HepG2 (cell line): ENCODE data around the gene CCDC85C. TPM values are rescaled to one million over a fixed set of nuclear protein-coding genes. Genes with fewer than 3 reads are reported as not detected.

Experiments used
- DPF2 ChIP-seq: sonication (generic); formaldehyde crosslinking; IDR thresholded peaks from 2 replicates; pipeline ENCODE4 v1.4.0; 2020; ENCODE audit warnings: mild to moderate bottlenecking, low read depth, missing genetic modification reagents, borderline replicate concordance
- MEIS2 ChIP-seq: sonication (generic); formaldehyde crosslinking; IDR thresholded peaks from 2 replicates; pipeline ENCODE4 v1.9.0; 2021; ENCODE audit warnings: mild to moderate bottlenecking, missing genetic modification reagents
- RORA ChIP-seq: sonication (generic); formaldehyde crosslinking; IDR thresholded peaks from 2 replicates; pipeline ENCODE4 v1.5.0; 2020; ENCODE audit warnings: mild to moderate bottlenecking, missing genetic modification reagents, moderate library complexity
- ZNF180 ChIP-seq: sonication (generic); formaldehyde crosslinking; IDR thresholded peaks from 2 replicates; pipeline ENCODE4 v1.4.0; 2020; ENCODE audit warnings: low read depth, missing genetic modification reagents, borderline replicate concordance
- ZNF256 ChIP-seq: sonication (generic); formaldehyde crosslinking; conservative IDR thresholded peaks from 2 replicates; pipeline ENCODE4 v1.4.0; 2020; ENCODE audit warnings: missing genetic modification reagents
- ZNF510 ChIP-seq: sonication (generic); formaldehyde crosslinking; IDR thresholded peaks from 2 replicates; pipeline ENCODE4 v1.4.0; 2020; ENCODE audit warnings: low read depth, mild to moderate bottlenecking, missing genetic modification reagents
- ZNF550 ChIP-seq: sonication (generic); formaldehyde crosslinking; IDR thresholded peaks from 2 replicates; pipeline ENCODE4 v1.4.0; 2020; ENCODE audit warnings: mild to moderate bottlenecking, missing genetic modification reagents, borderline replicate concordance
- ZNF652 ChIP-seq: IDR thresholded peaks from 2 replicates; pipeline ENCODE4 v1.6.1; 2016; ENCODE audit warnings: low read depth, borderline replicate concordance
- polyA plus RNA-seq, 8 experiments: library from polyadenylated mRNA; depleted of rRNA in 3 of 8; stranded (reverse) in 7 of 8; unstranded in 1 of 8; fragments of >200 nt; fragmentation: Illumina TruSeq in 4 of 8; extraction: Trizol in 4 of 8; gene quantifications; 2 replicates each; pipeline versions ENCODE4 v1.2.1 to v1.2.3, GENCODE V29; 2011 to 2016; ENCODE audit warnings: low read depth in 4 of 8, missing spikeins in 1 of 8, mixed read lengths in 1 of 8; ENCODE audit not compliant: insufficient read depth in 1 of 8
- total RNA-seq, 5 experiments: library from RNA; depleted of rRNA; stranded (reverse); fragments of >200 nt; fragmentation: Illumina TruSeq; extraction: Trizol; gene quantifications; 2 replicates each; pipeline ENCODE4 v1.2.3, GENCODE V29; 2016; ENCODE audit warnings: low read depth in 1 of 5
- TF ChIP-seq, protein P1 (sequence below): sonication (generic); formaldehyde crosslinking; IDR thresholded peaks from 2 replicates; pipeline ENCODE4 v1.4.0; 2020; ENCODE audit warnings: mild to moderate bottlenecking, missing genetic modification reagents, borderline replicate concordance
- TF ChIP-seq, protein P2 (sequence below): IDR thresholded peaks from 2 replicates; pipeline ENCODE4 v1.6.1; 2012; ENCODE audit warnings: low read length, improper control_type of control experiment
- TF ChIP-seq, protein P3 (sequence below): sonication (generic); formaldehyde crosslinking; IDR thresholded peaks from 2 replicates; pipeline ENCODE4 v1.4.0; 2020; ENCODE audit warnings: missing genetic modification reagents

The CCDC85C gene
- total and polyA plus RNA-seq, 2 of the 13 experiments (the other 11 are each of a cell fraction or from before 2014, with no cell fraction given), result 18.8 to 43.8 TPM

DNA sequence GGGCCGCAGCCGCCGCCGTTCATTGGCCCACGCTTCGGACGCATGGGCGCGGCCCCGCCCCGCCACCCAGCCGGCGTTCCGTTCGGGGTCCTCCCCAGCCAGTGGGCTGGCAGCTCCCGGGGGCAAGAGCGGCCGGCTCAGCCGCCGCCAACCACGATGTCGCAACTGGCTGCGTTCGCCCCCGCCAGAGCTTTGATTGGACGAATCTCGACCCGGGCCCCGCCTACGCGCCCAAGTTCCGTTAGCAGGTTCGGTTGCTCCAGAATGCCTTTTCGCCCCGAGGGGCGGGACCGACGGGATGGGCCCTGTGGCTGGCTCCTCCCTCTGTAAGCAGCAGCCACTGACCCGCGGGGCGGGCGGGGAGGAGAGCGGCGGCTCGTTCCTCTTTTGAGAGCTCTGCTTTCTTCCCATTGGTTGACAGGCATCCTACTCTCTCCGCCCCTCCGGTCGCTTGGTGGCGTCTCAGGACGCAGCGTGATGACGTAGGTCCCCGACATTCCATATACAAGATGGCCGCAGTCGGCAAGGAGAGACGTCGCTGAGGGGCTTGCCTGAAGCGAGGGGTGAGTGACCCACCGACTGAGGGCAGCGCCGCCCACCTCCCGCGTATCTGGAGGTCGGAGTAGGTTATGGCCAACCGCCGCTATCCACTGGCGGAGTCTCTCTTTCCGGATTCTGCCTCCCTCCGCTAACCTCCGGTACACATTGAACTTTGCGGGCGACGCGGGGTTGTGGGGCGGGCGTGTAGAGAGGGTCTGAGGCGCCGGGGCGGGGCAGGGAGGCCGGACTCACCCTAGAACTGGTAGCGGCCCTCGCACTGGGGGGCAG, 122.9 kb downstream of the CCDC85C start, which contains the start of gene CCNK (continued):
- TF ChIP-seq, protein P1, sequence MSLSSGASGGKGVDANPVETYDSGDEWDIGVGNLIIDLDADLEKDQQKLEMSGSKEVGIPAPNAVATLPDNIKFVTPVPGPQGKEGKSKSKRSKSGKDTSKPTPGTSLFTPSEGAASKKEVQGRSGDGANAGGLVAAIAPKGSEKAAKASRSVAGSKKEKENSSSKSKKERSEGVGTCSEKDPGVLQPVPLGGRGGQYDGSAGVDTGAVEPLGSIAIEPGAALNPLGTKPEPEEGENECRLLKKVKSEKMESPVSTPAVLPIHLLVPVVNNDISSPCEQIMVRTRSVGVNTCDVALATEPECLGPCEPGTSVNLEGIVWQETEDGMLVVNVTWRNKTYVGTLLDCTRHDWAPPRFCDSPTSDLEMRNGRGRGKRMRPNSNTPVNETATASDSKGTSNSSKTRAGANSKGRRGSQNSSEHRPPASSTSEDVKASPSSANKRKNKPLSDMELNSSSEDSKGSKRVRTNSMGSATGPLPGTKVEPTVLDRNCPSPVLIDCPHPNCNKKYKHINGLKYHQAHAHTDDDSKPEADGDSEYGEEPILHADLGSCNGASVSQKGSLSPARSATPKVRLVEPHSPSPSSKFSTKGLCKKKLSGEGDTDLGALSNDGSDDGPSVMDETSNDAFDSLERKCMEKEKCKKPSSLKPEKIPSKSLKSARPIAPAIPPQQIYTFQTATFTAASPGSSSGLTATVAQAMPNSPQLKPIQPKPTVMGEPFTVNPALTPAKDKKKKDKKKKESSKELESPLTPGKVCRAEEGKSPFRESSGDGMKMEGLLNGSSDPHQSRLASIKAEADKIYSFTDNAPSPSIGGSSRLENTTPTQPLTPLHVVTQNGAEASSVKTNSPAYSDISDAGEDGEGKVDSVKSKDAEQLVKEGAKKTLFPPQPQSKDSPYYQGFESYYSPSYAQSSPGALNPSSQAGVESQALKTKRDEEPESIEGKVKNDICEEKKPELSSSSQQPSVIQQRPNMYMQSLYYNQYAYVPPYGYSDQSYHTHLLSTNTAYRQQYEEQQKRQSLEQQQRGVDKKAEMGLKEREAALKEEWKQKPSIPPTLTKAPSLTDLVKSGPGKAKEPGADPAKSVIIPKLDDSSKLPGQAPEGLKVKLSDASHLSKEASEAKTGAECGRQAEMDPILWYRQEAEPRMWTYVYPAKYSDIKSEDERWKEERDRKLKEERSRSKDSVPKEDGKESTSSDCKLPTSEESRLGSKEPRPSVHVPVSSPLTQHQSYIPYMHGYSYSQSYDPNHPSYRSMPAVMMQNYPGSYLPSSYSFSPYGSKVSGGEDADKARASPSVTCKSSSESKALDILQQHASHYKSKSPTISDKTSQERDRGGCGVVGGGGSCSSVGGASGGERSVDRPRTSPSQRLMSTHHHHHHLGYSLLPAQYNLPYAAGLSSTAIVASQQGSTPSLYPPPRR (CRISPR knock-in tag), result no peak
- no peak for TF ChIP-seq ZNF652 (CRISPR knock-in tag)
- TF ChIP-seq DPF2, result no peak
- TF ChIP-seq RORA (CRISPR knock-in tag), result no peak
- TF ChIP-seq ZNF550 (CRISPR knock-in tag), result no peak
- TF ChIP-seq ZNF510 (CRISPR knock-in tag), result 0 out of 2 replicates have a peak, but pooled peaks have one; percentile 68
- TF ChIP-seq, protein P2, sequence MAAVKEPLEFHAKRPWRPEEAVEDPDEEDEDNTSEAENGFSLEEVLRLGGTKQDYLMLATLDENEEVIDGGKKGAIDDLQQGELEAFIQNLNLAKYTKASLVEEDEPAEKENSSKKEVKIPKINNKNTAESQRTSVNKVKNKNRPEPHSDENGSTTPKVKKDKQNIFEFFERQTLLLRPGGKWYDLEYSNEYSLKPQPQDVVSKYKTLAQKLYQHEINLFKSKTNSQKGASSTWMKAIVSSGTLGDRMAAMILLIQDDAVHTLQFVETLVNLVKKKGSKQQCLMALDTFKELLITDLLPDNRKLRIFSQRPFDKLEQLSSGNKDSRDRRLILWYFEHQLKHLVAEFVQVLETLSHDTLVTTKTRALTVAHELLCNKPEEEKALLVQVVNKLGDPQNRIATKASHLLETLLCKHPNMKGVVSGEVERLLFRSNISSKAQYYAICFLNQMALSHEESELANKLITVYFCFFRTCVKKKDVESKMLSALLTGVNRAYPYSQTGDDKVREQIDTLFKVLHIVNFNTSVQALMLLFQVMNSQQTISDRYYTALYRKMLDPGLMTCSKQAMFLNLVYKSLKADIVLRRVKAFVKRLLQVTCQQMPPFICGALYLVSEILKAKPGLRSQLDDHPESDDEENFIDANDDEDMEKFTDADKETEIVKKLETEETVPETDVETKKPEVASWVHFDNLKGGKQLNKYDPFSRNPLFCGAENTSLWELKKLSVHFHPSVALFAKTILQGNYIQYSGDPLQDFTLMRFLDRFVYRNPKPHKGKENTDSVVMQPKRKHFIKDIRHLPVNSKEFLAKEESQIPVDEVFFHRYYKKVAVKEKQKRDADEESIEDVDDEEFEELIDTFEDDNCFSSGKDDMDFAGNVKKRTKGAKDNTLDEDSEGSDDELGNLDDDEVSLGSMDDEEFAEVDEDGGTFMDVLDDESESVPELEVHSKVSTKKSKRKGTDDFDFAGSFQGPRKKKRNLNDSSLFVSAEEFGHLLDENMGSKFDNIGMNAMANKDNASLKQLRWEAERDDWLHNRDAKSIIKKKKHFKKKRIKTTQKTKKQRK, result no peak
- no peak for TF ChIP-seq ZNF180 (CRISPR knock-in tag)
- no peak for TF ChIP-seq ZNF256 (CRISPR knock-in tag)
- TF ChIP-seq MEIS2 (CRISPR knock-in tag), result no peak
- TF ChIP-seq, protein P3, sequence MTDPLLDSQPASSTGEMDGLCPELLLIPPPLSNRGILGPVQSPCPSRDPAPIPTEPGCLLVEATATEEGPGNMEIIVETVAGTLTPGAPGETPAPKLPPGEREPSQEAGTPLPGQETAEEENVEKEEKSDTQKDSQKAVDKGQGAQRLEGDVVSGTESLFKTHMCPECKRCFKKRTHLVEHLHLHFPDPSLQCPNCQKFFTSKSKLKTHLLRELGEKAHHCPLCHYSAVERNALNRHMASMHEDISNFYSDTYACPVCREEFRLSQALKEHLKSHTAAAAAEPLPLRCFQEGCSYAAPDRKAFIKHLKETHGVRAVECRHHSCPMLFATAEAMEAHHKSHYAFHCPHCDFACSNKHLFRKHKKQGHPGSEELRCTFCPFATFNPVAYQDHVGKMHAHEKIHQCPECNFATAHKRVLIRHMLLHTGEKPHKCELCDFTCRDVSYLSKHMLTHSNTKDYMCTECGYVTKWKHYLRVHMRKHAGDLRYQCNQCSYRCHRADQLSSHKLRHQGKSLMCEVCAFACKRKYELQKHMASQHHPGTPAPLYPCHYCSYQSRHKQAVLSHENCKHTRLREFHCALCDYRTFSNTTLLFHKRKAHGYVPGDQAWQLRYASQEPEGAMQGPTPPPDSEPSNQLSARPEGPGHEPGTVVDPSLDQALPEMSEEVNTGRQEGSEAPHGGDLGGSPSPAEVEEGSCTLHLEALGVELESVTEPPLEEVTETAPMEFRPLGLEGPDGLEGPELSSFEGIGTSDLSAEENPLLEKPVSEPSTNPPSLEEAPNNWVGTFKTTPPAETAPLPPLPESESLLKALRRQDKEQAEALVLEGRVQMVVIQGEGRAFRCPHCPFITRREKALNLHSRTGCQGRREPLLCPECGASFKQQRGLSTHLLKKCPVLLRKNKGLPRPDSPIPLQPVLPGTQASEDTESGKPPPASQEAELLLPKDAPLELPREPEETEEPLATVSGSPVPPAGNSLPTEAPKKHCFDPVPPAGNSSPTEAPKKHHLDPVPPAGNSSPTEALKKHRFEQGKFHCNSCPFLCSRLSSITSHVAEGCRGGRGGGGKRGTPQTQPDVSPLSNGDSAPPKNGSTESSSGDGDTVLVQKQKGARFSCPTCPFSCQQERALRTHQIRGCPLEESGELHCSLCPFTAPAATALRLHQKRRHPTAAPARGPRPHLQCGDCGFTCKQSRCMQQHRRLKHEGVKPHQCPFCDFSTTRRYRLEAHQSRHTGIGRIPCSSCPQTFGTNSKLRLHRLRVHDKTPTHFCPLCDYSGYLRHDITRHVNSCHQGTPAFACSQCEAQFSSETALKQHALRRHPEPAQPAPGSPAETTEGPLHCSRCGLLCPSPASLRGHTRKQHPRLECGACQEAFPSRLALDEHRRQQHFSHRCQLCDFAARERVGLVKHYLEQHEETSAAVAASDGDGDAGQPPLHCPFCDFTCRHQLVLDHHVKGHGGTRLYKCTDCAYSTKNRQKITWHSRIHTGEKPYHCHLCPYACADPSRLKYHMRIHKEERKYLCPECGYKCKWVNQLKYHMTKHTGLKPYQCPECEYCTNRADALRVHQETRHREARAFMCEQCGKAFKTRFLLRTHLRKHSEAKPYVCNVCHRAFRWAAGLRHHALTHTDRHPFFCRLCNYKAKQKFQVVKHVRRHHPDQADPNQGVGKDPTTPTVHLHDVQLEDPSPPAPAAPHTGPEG, result peak; percentile 36; the same call in 1 of the 2 replicates
